ENCODE results near the gene ST8SIA2. TPM values are rescaled to one million over a fixed set of nuclear protein-coding genes. Genes with fewer than 3 reads are reported as not detected.
"Not testable (repeated sequence)": the region's sequence is repeated elsewhere in the genome, so short reads cannot be mapped to it uniquely, and the experiment has no call there.

ST8SIA2 gene
- total and polyA plus RNA-seq, 8 donors, result 1.1 TPM; not detected in 7

GRCh38 chr15:92468991-92469390 lies 75.3 kb downstream of the ST8SIA2 start:
- Histone ChIP-seq H3K4me3 (no peak overlapping the region), H3K27me3 (no peaks in the 10 kb centered on the region), H3K27ac (no peak overlapping the region), H3K36me3 (no peaks in the 10 kb centered on the region), H3K9me3 (no peaks in the 10 kb centered on the region), H3K4me1 (no peaks in the 10 kb centered on the region)
- DNase-seq, result no peak
- TF ChIP-seq POLR2AphosphoS5 (IDR thresholded peaks at IDR 0.05) (no peak), CTCF (IDR thresholded peaks at IDR 0.05) (no peak), EP300 (IDR thresholded peaks at IDR 0.05) (no peak), POLR2A (IDR thresholded peaks at IDR 0.05) (no peak)
- intact Hi-C loops (cut with DNase I; ENCODE audit: low total_unique reads), result no loop called here
- WGBS, 5 donors, result 60 to 80% (median 77%) methylated on average over 3 of the region's 3 CpGs

- H3K4me1 ChIP-seq, result no peaks in the 10 kb centered on the region
- TF ChIP-seq CTCF (IDR thresholded peaks at IDR 0.05) (no peak), POLR2AphosphoS5 (IDR thresholded peaks at IDR 0.05) (no peak), POLR2A (IDR thresholded peaks at IDR 0.05) (no peak), EP300 (IDR thresholded peaks at IDR 0.05) (no peak)
- DNase-seq, result no peak
- H3K9me3 ChIP-seq, result no peaks in the 10 kb centered on the region
- no peaks in the 10 kb centered on the region for H3K27me3 ChIP-seq
- H3K27ac ChIP-seq, result no peak overlapping the region
- H3K4me3 ChIP-seq, result no peak overlapping the region
- H3K36me3 ChIP-seq, result no peaks in the 10 kb centered on the region
- intact Hi-C loops (cut with DNase I; ENCODE audit: low total_unique reads), result no loop called here
Observed at GRCh38 chr15:92471288-92471687, 77.6 kb downstream of the ST8SIA2 start.

- 77 to 93% (median 83%) methylated on average over 12 of the region's 12 CpGs for WGBS, 5 donors
- H3K9me3 ChIP-seq, result no peaks in the 10 kb centered on the region
- TF ChIP-seq POLR2A (IDR thresholded peaks at IDR 0.05), result no peak
- TF ChIP-seq EP300 (IDR thresholded peaks at IDR 0.05), result no peak
- TF ChIP-seq CTCF (IDR thresholded peaks at IDR 0.05), result no peak
- TF ChIP-seq POLR2AphosphoS5 (IDR thresholded peaks at IDR 0.05), result no peak
- H3K4me3 ChIP-seq, result no peak overlapping the region
- H3K36me3 ChIP-seq, result no peaks in the 10 kb centered on the region
- DNase-seq, result peak in 1 of 2 donors; percentile 19
- intact Hi-C loops (cut with DNase I; ENCODE audit: low total_unique reads), result no loop called here
- H3K27me3 ChIP-seq, result peaks cover 0 to 6% (median 0%) of the 10 kb centered on the region in 3 donors
- no peaks in the 10 kb centered on the region for H3K4me1 ChIP-seq
- no peak overlapping the region for H3K27ac ChIP-seq
Observed at GRCh38 chr15:92473756-92474155, 80.1 kb downstream of the ST8SIA2 start.

GRCh38 chr15:92479730-92480129 lies 86.0 kb downstream of the ST8SIA2 start:
- H3K36me3 ChIP-seq; H3K9me3 ChIP-seq; H3K4me3 ChIP-seq; DNase-seq; H3K27me3 ChIP-seq; intact Hi-C loops (cut with DNase I; ENCODE audit: low total_unique reads); H3K27ac ChIP-seq; H3K4me1 ChIP-seq: not testable (repeated sequence)
- WGBS, 5 donors, result 73 to 91% (median 79%) methylated on average over 2 of the region's 2 CpGs

GRCh38 chr15:92480361-92480760 lies 86.7 kb downstream of the ST8SIA2 start:
- H3K9me3 ChIP-seq, result no peaks in the 10 kb centered on the region
- no peak for DNase-seq
- TF ChIP-seq POLR2A (IDR thresholded peaks at IDR 0.05) (no peak), EP300 (IDR thresholded peaks at IDR 0.05) (no peak), CTCF (IDR thresholded peaks at IDR 0.05) (no peak), POLR2AphosphoS5 (IDR thresholded peaks at IDR 0.05) (no peak)
- no peak overlapping the region for H3K27ac ChIP-seq
- H3K27me3 ChIP-seq, result peaks cover 0 to 6% (median 0%) of the 10 kb centered on the region in 3 donors
- H3K36me3 ChIP-seq, result no peaks in the 10 kb centered on the region
- intact Hi-C loops (cut with DNase I; ENCODE audit: low total_unique reads), result no loop called here
- 60 to 74% (median 67%) methylated on average over 4 of the region's 4 CpGs for WGBS, 5 donors
- H3K4me1 ChIP-seq, result no peaks in the 10 kb centered on the region
- H3K4me3 ChIP-seq, result no peak overlapping the region
